Dedifferentiated amniotic fluid mesenchymal stem cell (primary cell): ENCODE results near the gene ALKBH3.

Experiments
- DNase-seq: peaks from one replicate; pipeline ENCODE4 v3.0.0-alpha.2; 2016; ENCODE audit errors: extremely low spot score

Gene ALKBH3

DNA sequence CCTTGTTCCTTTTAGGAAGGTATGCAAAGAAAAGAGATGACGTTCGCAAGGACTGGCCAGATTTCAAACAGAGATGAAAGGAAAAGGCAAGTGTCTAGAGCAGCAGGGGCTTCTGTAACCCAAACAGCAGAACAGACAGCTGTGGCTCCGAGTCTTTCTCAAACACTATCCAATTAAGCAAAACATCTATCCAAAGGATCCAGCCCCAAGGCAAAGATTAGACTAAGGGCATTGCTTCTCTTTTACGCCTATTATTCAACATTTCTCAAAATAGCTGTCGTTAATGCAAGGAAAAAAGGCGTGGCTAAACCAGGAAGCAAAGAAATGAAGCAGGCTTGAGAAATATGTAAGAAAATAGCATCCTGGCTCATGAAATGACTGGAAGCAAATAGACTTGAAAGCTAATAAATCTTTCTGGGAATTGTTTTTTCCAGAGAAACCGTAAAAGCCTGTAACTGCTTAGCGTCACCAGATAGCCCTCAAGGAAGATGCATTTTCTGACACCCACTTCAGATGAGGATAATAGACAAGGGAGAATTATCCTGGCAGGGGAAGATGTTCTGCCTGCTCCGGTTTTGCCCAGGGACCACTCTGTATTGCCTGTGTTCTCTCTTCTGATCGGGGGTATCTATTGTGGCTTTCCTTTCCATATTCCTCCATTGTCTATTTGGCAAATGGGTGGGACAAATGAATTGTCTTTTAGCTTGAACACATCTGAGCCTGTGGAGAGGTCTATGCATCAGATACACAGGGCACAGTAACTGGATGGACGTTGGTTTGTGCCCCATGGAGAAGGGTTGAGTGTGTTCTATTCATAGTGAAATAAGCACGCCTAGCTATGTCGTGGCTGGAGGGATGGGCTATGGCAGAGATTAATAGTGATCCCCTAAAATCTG lies 82.0 kb downstream of the ALKBH3 start:
- DNase-seq = no peak

DNA sequence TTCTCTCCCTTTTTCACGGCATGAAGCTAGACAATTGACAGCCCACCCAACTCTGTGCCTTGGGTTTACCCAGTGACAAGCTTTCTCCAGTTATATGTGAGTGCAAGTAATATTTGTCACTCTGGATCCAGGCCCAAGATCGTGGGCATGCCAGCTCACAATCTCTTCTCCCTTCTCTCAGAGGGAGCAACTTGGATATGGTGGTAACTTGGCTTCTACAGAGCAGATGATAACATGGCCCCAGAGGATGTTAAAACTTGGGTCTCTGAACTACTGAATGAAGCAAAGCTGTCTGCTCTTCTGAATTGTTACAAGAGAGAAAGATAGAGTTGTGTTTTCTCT lies 82.6 kb downstream of the ALKBH3 start:
- no peak for DNase-seq

DNA sequence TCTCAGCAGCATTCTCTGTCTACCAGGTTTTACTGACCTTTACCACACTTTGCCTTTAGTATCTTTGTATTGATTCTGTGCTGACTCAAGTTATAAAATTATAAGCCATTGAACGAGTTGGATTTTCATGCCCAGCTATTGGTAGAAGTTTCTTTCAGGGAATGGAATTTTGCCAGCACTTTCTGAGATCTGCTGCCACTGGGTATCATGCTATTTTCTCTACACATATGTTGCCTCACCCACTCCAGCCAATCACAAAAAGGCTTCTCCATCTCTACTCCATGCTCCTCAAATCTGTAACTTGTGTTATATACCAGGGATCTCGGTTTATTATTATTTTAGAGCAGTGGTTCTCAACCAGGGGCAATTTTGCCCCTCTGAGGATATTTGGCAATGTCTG lies 87.0 kb downstream of the ALKBH3 start:
- no peak for DNase-seq

DNA sequence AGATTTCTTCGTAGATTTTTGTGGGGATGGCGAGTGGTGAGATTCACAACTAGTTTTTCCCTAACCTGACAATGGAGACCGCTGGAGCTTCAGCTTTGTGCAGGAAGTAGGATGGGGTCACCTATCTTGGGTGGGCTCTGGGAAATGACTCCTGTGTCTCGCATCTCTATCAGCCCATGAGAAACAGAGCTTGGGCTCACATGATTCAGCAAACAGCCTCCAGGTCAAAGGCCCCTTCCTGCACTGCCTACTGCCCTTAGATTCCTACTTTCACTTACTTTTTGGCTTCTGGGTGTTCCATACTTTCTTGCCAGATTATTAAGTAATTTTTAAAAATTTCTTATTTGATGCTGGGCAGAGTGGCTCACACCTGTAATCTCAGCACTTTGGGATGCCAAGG lies 88.1 kb downstream of the ALKBH3 start:
- DNase-seq = no peak

DNA sequence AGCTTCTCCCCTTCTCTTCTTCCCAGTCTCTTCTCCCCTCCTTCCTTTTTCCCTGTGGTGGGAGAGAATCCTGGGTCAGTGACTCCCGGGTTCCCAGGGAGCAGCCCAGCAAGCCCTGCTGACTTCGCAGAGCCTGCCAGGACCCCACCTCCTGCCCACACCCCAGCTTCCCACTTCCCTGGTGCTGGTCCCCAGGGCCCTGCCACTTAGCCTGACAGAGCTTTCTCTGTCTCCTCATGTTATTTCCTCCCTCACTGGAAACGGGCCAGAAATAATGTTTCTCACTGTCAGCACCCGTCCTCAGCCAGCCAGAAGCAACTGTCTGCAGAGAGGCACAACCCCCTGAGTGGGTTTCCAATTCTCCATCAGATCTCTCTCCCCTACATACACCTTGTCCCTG lies 88.9 kb downstream of the ALKBH3 start:
- DNase-seq = no peak
